Mucosa of descending colon (tissue), 3 donors: ENCODE measurements around the gene LIAS. TPM values are rescaled to one million over a fixed set of nuclear protein-coding genes. Genes with fewer than 3 reads are reported as not detected.

ENCODE experiments used
- ATAC-seq: fragments of 200-7000 bp; cut with Tn5 transposase; one replicate; pipeline ENCODE4 v1.9.1; 2020; ENCODE audit warnings: mild to moderate bottlenecking, moderate library complexity
- DNase-seq, 3 donors: peaks; one replicate each; pipeline ENCODE4 v3.0.0-alpha.2; 2020
- H3K36me3 ChIP-seq: fragments of 200-600 bp; one replicate; pipeline ENCODE4 v1.8.0; 2021; ENCODE audit warnings: low read depth, mild to moderate bottlenecking
- H3K4me1 ChIP-seq: fragments of 200-600 bp; one replicate; pipeline ENCODE4 v1.8.0; 2021; ENCODE audit warnings: low read depth, mild to moderate bottlenecking
- H3K4me3 ChIP-seq: fragments of 200-600 bp; one replicate; pipeline ENCODE4 v1.8.0; 2021; ENCODE audit warnings: mild to moderate bottlenecking
- H3K9me3 ChIP-seq: fragments of 200-600 bp; one replicate; pipeline ENCODE4 v1.8.0; 2021; ENCODE audit warnings: mild to moderate bottlenecking
- CTCF ChIP-seq: fragments of 200-600 bp; IDR thresholded peaks from one replicate; pipeline ENCODE4 v1.8.0; 2022; ENCODE audit warnings: antibody characterized with exemption, mild to moderate bottlenecking
- intact Hi-C, 2 donors: fragments of 100-400 bp; cut with DNase I in 1 of 2; cut with micrococcal nuclease in 1 of 2; formaldehyde crosslinking; loops; one replicate each; pipeline versions ENCODE4 v1.11.0 to v1.11.1; 2022; cut with DNase I, micrococcal nuclease
- microRNA-seq: library from miRNA; unstranded; fragments of <30 nt; microRNA quantifications from one replicate; pipeline ENCODE4, GENCODE V29; 2019
- total RNA-seq, 3 donors: library from RNA; stranded (reverse); fragmentation: NEBNext Ultra II Directional in 2 of 3; extraction: Animal tissue kit (Norgen Biotek cat#: 25700) in 2 of 3; gene quantifications; one replicate each; pipeline versions ENCODE4 v1.2.1 to v1.2.4, GENCODE V29; 2021 to 2023
- donor health status: DM: no; HTN: no; CAD: no; lungs with moderate emphysema.
- donor health status: DM: no; HTN: no; CAD: no.
- donor health status: DM: no; HTN: yes; CAD: no.

Gene LIAS
- total RNA-seq, 3 donors from 2014 or later: 16.5 to 30.1 (median 22.4) TPM

DNA sequence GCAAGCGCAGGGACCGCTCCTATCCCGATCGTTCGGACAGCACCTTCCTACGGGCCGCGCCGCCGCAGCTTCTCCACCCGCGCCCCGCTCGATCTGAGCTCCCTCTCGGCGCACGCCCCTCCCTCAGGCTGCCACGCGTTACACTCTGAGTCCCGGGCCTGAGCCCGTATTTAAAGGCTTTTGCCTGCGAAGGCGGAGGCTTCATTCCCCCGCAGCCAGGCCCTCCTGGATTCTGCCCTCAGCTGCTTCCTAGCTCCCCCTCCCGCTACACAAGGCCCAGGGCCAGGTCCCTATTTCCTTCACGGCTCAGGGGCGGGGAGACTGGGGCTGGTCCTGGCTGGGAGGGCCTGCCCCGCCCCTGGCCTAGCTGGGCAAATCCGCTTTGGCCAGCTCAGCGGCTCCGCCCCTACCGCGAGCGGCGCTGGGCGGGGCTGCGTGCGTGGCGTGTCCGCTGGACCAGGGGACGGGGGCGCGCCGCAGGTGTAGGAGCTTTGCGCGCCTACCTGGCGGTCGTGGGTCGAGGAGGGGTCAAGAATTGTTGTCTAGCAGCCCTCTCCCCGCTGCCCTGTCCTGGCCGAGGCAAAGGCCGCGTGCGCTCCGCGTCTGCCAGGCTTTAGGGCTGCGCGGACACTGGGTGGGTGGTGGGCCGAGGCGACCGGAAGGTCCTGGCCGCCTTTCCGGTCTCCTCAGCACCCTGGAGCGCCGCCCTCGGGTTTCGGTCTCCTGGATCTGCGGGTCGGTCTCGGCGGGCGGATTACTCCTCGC, 68.6 kb downstream of the LIAS start, which contains the start of gene UGDH:
TSS of gene UGDH (minus strand) at position 144 of the 765 bp plus-strand sequence. CDS start 5,927 bp downstream, outside the sequence.
- Histone ChIP-seq H3K9me3 (peaks cover 4% of the 10 kb centered on the region), H3K4me3 (peak within 1 kb of the TSS; percentile 79), H3K4me1 (peaks cover 21% of the 10 kb centered on the region), H3K36me3 (no peaks in the 10 kb centered on the region)
- ATAC-seq (peak; percentile 94), DNase-seq (peak; percentile 97 to 98 (median 98))
- intact Hi-C loops: loop anchor here (5.0 to 10.0 kb wide), 2 partner anchors 107 to 110 kb away; partner anchors contain the start of gene SMIM14 (in 2 of the 2)
- TF ChIP-seq CTCF: no peak

DNA sequence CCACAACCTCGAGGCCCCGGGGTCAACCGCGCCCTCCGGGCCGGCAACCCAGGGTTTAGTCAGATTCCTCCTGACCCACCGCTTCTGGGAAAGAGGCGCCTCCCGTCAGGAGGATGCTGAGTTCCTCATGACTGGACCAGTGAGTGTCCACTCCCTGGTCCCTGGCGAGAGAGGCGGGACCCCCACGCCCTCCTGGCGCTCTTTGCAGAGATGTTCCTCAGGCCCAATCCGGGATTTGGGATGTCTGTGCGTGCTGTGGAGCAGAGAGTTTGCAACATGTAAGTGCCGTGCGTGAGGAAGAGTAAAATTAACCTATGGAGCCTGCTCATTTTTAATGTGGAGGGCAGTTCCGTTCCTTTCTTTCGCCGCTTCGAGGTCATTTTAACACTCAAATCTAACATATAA, 69.2 kb downstream of the LIAS start:
- DNase-seq: peak in 1 of 3 donors; percentile 89
- intact Hi-C loops: loop anchor here (5.0 to 10.0 kb wide), 2 partner anchors 107 to 109 kb away; partner anchors contain the start of gene SMIM14 (in 2 of the 2)

More for the DNA sequence above, 69.2 kb downstream of the LIAS start:
- ATAC-seq: peak; percentile 41
- Histone ChIP-seq H3K4me1 (peaks cover 21% of the 10 kb centered on the region), H3K4me3 (peak overlapping the region; percentile 79), H3K9me3 (peaks cover 4% of the 10 kb centered on the region), H3K36me3 (no peaks in the 10 kb centered on the region)
- no peak for TF ChIP-seq CTCF

Small RNA genes within 50 kb of the gene (microRNA-seq; reads per million reads assigned to microRNA genes)
- gene MIR5591: not detected

Other genes with a start within 250 kb of the LIAS start
- 10 to 100 TPM; 24.2 to 47.3 (median 29.5) TPM for gene RFC1, start 92.7 kb upstream of the LIAS start, total RNA-seq
- 1 to 10 TPM in 1 of 3 donors, under 1 TPM in 2; 0.44 to 1.0 (median 0.92) TPM for gene KLB, start 52.1 kb upstream of the LIAS start, total RNA-seq
- gene RPL9, start 134 bp upstream of the LIAS start, total RNA-seq: 1,000 to 10,000 TPM in 2 of 3 donors, 100 to 1,000 TPM in 1; 771 to 1,260 (median 1,019) TPM
- 100 to 1,000 TPM; 148 to 352 (median 263) TPM for gene UGDH, start 68.4 kb downstream of the LIAS start, total RNA-seq
- 100 to 1,000 TPM in 2 of 3 donors, 10 to 100 TPM in 1; 69.5 to 142 (median 123) TPM for gene SMIM14, start 179.8 kb downstream of the LIAS start, total RNA-seq
- gene UBE2K, start 239.1 kb downstream of the LIAS start, total RNA-seq: 10 to 100 TPM; 82.0 to 89.0 (median 86.7) TPM